K562 (cell line): ENCODE measurements around the gene DHCR7. TPM values are rescaled to one million over a fixed set of nuclear protein-coding genes. Genes with fewer than 3 reads are reported as not detected.
A peak's percentile ranks its signal among the peaks of the same experiment; 100 is the strongest.

Experiments
- ATAC-seq: fragments of 200-7000 bp; cut with Tn5 transposase; 3 replicates; pipeline ENCODE4 v1.9.1; 2020; ENCODE audit warnings: moderate library complexity
- BruUV-seq: library from RNA; stranded (reverse); fragments of 400-500 nt; replicated peaks from 2 replicates; lab custom pipeline; 2021; lab: Mats Ljungman, UMichigan
- CTCF ChIA-PET: fragments of 300-600 bp; formaldehyde crosslinking; extraction: SDS; loops from one replicate; lab custom pipeline; 2021; ENCODE audit warnings: low intra/inter-chr PET ratio; lab: Yijun Ruan, JAX
- POLR2A ChIA-PET: fragments of 300-600, 350-650 bp; sonication (Branson Sonifier 250); formaldehyde crosslinking; extraction: SDS; loops from one replicate; lab custom pipeline; 2021; ENCODE audit warnings: antibody characterized with exemption, inconsistent platforms; lab: Yijun Ruan, JAX
- DNase-seq, 4 experiments: peaks; one replicate each; pipeline versions ENCODE4 v3.0.0 to v3.0.0-alpha.2; 2011 to 2018; ENCODE audit warnings: low spot score in 3 of 4, mixed read lengths in 3 of 4; ENCODE audit errors: extremely low read depth in 1 of 4
- FAIRE-seq: peaks from 2 replicates; lab custom pipeline; 2011; peaks lifted over from hg19 to GRCh38; lab: Jason Lieb, UNC
- H2AFZ ChIP-seq: 2 replicates; pipeline ENCODE4 v1.6.0; 2011; ENCODE audit warnings: low read depth, low read length, control low read depth, inconsistent platforms
- H3K27ac ChIP-seq: fragments of 200-600 bp; 3 replicates; pipeline ENCODE4 v1.8.0; 2011; ENCODE audit warnings: low read depth, mild to moderate bottlenecking, control low read depth, inconsistent platforms, low read length, moderate library complexity, mixed read lengths; ENCODE audit errors: extremely low read depth
- H3K27me3 ChIP-seq, 2 experiments: fragments of 300-600 bp in 1 of 2; 2 replicates in 1 of 2; 3 replicates in 1 of 2; pipeline versions ENCODE4 v1.6.0 to v1.8.0; 2011; ENCODE audit warnings: inconsistent platforms in 2 of 2, low read length in 2 of 2, mild to moderate bottlenecking in 1 of 2, mixed read lengths in 1 of 2, moderate library complexity in 1 of 2; ENCODE audit not compliant: control insufficient read depth in 2 of 2, insufficient read depth in 2 of 2
- H3K36me3 ChIP-seq: fragments of 300-600 bp; 3 replicates; pipeline ENCODE4 v1.8.0; 2011; ENCODE audit warnings: mild to moderate bottlenecking, low read length, inconsistent platforms; ENCODE audit not compliant: control insufficient read depth, insufficient read depth
- H3K4me1 ChIP-seq, 2 experiments: fragments of 200-600 bp in 1 of 2; replicated peaks in 1 of 2; 2 replicates in 1 of 2; 3 replicates in 1 of 2; pipeline versions ENCODE4 v1.5.1 to v1.8.0; 2011; ENCODE audit warnings: inconsistent platforms in 2 of 2, low read length in 2 of 2, mild to moderate bottlenecking in 1 of 2, mixed read lengths in 1 of 2, moderate library complexity in 1 of 2; ENCODE audit not compliant: control insufficient read depth in 2 of 2, insufficient read depth in 2 of 2
- H3K4me2 ChIP-seq: 2 replicates; pipeline ENCODE4 v1.6.1; 2011; ENCODE audit warnings: low read length, control low read depth, inconsistent platforms, mixed read lengths; ENCODE audit not compliant: insufficient read depth
- H3K4me3 ChIP-seq: fragments of 200-600 bp; sonication (generic), shearing (Covaris generic); 2 replicates; pipeline ENCODE4 v1.5.1; 2016; ENCODE audit warnings: control low read depth, inconsistent platforms
- H3K79me2 ChIP-seq: fragments of 200-600 bp; 3 replicates; pipeline ENCODE4 v1.8.0; 2011; ENCODE audit warnings: low read length, inconsistent platforms; ENCODE audit not compliant: control insufficient read depth, insufficient read depth
- H3K9ac ChIP-seq, 2 experiments: 2 replicates each; pipeline versions ENCODE4 v1.6.0 to v1.6.1; 2011; ENCODE audit warnings: low read depth in 2 of 2, low read length in 2 of 2, control low read depth in 1 of 2, inconsistent platforms in 1 of 2, mild to moderate bottlenecking in 1 of 2, mixed read lengths in 1 of 2; ENCODE audit not compliant: insufficient read depth in 1 of 2
- H3K9me1 ChIP-seq: one replicate; pipeline ENCODE4 v1.6.0; 2011; ENCODE audit warnings: inconsistent platforms, mild to moderate bottlenecking, low read length, moderate library complexity; ENCODE audit not compliant: control insufficient read depth, insufficient read depth
- H3K9me3 ChIP-seq: replicated peaks from 2 replicates; pipeline ENCODE4 v1.5.1; 2011; ENCODE audit warnings: low read depth, low read length, inconsistent platforms; ENCODE audit not compliant: control insufficient read depth, insufficient read depth
- H4K20me1 ChIP-seq: replicated peaks from 2 replicates; pipeline ENCODE4 v1.6.1; 2011; ENCODE audit warnings: low read length, inconsistent platforms, mixed read lengths; ENCODE audit not compliant: control insufficient read depth, insufficient read depth
- JUN ChIP-seq, 2 experiments: sonication (generic) in 1 of 2; formaldehyde crosslinking in 1 of 2; IDR thresholded peaks; 2 replicates each; pipeline versions ENCODE4 v1.6.1 to v1.8.0; 2012 to 2022; ENCODE audit warnings: borderline replicate concordance in 2 of 2, mild to moderate bottlenecking in 2 of 2, improper control_type of control experiment in 1 of 2, low read depth in 1 of 2, low read length in 1 of 2, missing genetic modification reagents in 1 of 2
- POLR3A ChIP-seq: IDR thresholded peaks from 2 replicates; pipeline ENCODE4 v1.6.1; 2011; ENCODE audit warnings: borderline replicate concordance, mild to moderate bottlenecking, moderate library complexity; ENCODE audit not compliant: insufficient read length, insufficient read depth; ENCODE audit errors: extremely low read depth
- SOX6 ChIP-seq: fragments of 450-650 bp; IDR thresholded peaks from 2 replicates; pipeline ENCODE4 v1.6.1; 2014; ENCODE audit warnings: mild to moderate bottlenecking
- SUPT5H ChIP-seq: fragments of 450-650 bp; IDR thresholded peaks from 2 replicates; pipeline ENCODE4 v1.6.1; 2016
- TEAD1 ChIP-seq, 2 experiments: fragments of 450-650 bp in 1 of 2; sonication (generic) in 1 of 2; formaldehyde crosslinking; IDR thresholded peaks; 2 replicates each; pipeline versions ENCODE4 v1.4.0 to v1.8.0; 2020 to 2022; ENCODE audit warnings: mild to moderate bottlenecking in 2 of 2, missing genetic modification reagents in 1 of 2
- ZBED1 ChIP-seq: IDR thresholded peaks from 2 replicates; pipeline ENCODE4 v1.6.1; 2014
- WGBS: fragments of 100-300 bp; shearing (Covaris generic); methylation state at CpG from one replicate; pipeline ENCODE4 v1.1.6; 2016; ENCODE audit warnings: low coverage, mixed read lengths; ENCODE audit not compliant: insufficient coverage; ENCODE audit errors: missing lambda C conversion rate; 5-methylcytosine and 5-hydroxymethylcytosine counted together
- in situ Hi-C: fragments of 300-500 bp; cut with MboI; formaldehyde crosslinking; loops from 4 replicates; pipeline ENCODE4 v1.15.0; 2018; ENCODE audit warnings: inconsistent platforms, mixed read lengths
- intact Hi-C: fragments of 100-400 bp; cut with micrococcal nuclease; formaldehyde crosslinking; loops from 2 replicates; pipeline ENCODE4 v1.14.2; 2022
- polyA plus RNA-seq, 8 experiments: library from polyadenylated mRNA; depleted of rRNA in 4 of 8; stranded (reverse) in 5 of 8; unstranded in 3 of 8; fragments of >200 nt; fragmentation: Nextera tagmentation in 2 of 8; fragmentation: Illumina TruSeq in 1 of 8; extraction: Ambion mirVana in 2 of 8; extraction: Trizol in 1 of 8; gene quantifications; 2 replicates each; pipeline versions ENCODE4 v1.2.1 to v1.2.3, GENCODE V29; 2011 to 2014; ENCODE audit warnings: inconsistent platforms in 1 of 8, missing spikeins in 1 of 8
- total RNA-seq, 7 experiments: library from RNA; depleted of rRNA in 6 of 7; stranded (reverse); fragments of >200 nt in 6 of 7; fragmentation: Illumina TruSeq in 2 of 7; extraction: Trizol in 2 of 7; gene quantifications; 2 replicates each; pipeline versions ENCODE4 v1.2.1 to v1.2.3, GENCODE V29; 2011 to 2021; ENCODE audit warnings: low replicate concordance in 1 of 7

The DHCR7 gene
- total and polyA plus RNA-seq, 9 of the 15 experiments (the other 6 are each of a cell fraction or from before 2014, with no cell fraction given), result 8.4 to 192 (median 82.4) TPM

DNA sequence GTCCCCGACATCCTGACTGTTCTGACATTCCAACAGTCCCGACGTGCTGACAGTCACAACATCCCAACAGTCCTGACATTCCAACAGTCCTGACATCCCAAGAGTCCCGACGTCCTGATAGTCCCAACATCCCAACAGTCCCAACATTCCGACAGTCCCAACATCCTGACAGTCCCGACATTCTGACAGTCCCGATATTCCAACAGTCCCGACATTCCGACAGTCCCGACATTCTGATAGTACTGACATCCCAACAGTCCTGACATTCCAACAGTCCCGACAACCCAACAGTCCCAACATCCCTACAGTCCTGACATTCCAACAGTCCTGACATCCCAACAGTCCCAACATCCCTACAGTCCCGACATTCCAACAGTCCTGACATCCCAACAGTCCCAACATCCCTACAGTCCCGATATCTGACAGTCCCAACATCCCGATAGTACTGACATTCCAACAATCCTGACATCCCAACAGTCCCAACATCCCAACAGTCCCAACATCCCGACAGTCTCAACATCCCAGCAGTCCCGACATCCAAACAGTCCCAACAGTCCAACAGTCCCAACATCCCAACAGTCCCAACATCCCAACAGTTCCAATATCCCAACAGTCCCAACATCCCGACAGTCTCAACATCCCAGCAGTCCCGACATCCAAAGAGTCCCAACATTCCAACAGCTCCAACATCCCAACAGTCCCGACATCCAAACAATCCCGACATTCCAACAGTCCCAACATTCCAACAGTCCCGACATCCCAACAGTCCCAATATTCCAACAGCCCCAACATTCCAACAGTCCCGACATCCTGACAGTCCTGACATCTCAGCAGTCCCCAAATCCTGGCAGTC lies 60.2 kb downstream of the DHCR7 start:
- ChIA-PET CTCF (no interaction called here), POLR2A (no interaction called here)
- no peaks in the 10 kb centered on the region; a peak in 1 of 5 replicates for H3K4me1 ChIP-seq
- H3K27me3 ChIP-seq, result peaks cover 17 to 39% of the 10 kb centered on the region in 2 experiments; a peak in 4 of 5 replicates
- no peak overlapping the region for H3K4me2 ChIP-seq
- in situ Hi-C loops (no loop called here), intact Hi-C loops (no loop called here)
- H3K27ac ChIP-seq, result no peak overlapping the region
- no TSS peak for BruUV-seq
- H3K4me3 ChIP-seq, result no peak overlapping the region
- H3K79me2 ChIP-seq, result no peaks in the 10 kb centered on the region
- TF ChIP-seq SOX6 (no peak), TEAD1 (CRISPR knock-in tag; IDR thresholded peaks at IDR 0.05) (peak in 1 of 2 experiments; percentile 54; a peak in 2 of 4 replicates), SUPT5H (no peak), ZBED1 (peak; percentile 98), POLR3A (no peak), JUN (IDR thresholded peaks at IDR 0.05; ENCODE audit: borderline replicate concordance, low read depth, low read length) (no peak), JUN (CRISPR knock-in tag; IDR thresholded peaks at IDR 0.05; ENCODE audit: borderline replicate concordance) (no peak)
- no peak overlapping the region for H2AFZ ChIP-seq
- no peak overlapping the region for H3K9ac ChIP-seq
- H3K9me1 ChIP-seq, result no peaks in the 10 kb centered on the region
- no peak for FAIRE-seq
- ATAC-seq, result no peak
- WGBS, result 2% methylated on average over 22 of the region's 23 CpGs
- no peak for DNase-seq
- H3K36me3 ChIP-seq, result no peaks in the 10 kb centered on the region
- no peaks in the 10 kb centered on the region for H3K9me3 ChIP-seq
- H4K20me1 ChIP-seq, result no peaks in the 10 kb centered on the region
